HG03025 (cell line): ENCODE data around the gene IL27RA.

Experiments
- ATAC-seq: cut with Tn5 transposase; IDR thresholded peaks from one replicate; pipeline ENCODE4 v1.9.1; 2021; ENCODE audit warnings: mild to moderate bottlenecking, moderate library complexity; ENCODE audit not compliant: unreplicated experiment, low FRiP score

IL27RA gene

DNA sequence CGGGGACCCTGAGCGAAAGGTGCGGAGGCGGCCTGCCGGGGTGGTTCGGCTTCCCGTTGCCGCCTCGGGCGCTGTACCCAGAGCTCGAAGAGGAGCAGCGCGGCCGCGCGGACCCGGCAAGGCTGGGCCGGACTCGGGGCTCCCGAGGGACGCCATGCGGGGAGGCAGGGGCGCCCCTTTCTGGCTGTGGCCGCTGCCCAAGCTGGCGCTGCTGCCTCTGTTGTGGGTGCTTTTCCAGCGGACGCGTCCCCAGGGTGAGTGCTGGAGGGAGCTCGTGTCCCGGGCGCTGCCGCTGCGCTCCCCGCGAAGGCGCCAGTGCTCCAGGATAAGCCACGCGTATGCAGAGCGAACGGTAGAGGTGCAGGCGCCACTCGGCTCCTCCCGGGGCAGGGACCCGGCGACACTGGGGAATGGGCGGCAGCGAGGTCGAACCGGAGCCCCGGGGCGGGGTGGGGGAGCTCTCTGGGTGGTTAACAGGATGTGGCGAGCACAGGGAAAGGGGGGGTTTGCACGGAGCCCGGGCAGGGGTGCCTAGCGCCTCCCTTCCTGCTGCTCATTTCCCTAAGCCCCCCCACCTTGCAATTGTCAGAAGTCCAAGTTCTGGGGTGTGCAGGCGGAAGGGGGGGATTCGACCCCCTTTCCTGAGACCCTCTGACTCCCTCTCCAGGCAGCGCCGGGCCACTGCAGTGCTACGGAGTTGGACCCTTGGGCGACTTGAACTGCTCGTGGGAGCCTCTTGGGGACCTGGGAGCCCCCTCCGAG, at the start of gene IL27RA:
IL27RA (plus strand) TSS at position 44 of the 762 bp plus-strand sequence; CDS start at position 155, 111 bp downstream.
- no peak for ATAC-seq

DNA sequence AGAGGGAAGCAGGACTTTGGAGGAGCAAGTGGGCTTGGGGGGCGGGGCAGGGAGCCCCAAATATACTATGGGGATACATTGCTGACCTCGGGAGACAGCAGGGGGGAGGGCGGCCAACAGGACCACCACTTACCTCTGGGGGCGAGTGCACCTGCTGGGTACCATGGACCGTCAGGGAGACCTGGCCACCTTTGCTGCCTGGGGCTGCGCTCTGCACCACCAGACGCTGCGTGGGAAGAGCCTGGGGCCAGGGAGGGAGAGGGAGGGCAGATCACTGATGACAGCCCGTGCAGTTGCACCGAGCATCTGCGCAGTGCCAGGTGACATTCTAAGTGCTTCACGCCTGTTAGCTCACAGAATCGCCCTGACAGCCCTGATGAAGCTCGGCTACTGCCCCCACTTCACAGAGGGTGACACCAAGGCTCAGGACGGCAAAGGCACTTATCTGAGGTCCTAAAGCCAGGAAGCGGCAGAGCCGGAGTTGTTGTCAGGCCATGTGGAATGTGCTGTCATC, 49.5 kb upstream of the IL27RA start:
- no peak for ATAC-seq

DNA sequence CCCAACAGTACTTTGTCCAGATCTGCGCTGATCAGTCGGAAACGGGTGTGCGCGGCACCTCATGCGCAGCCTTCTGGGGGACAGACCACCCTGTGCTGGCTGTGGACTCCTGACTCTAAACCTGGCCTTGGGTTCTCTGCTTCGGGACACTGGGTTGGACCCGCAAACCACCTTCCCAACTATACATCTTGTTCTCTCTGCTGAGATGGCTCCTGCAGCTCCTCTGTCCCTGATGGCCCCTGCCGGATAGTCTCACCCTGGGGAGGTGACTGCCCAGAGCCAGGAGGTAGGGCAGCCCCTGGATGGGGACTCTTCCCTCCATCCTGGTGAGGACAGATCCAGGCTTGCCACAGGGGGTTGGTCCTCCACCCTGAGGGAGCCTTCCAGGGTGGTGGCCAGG, 48.8 kb upstream of the IL27RA start:
- ATAC-seq: no peak

DNA sequence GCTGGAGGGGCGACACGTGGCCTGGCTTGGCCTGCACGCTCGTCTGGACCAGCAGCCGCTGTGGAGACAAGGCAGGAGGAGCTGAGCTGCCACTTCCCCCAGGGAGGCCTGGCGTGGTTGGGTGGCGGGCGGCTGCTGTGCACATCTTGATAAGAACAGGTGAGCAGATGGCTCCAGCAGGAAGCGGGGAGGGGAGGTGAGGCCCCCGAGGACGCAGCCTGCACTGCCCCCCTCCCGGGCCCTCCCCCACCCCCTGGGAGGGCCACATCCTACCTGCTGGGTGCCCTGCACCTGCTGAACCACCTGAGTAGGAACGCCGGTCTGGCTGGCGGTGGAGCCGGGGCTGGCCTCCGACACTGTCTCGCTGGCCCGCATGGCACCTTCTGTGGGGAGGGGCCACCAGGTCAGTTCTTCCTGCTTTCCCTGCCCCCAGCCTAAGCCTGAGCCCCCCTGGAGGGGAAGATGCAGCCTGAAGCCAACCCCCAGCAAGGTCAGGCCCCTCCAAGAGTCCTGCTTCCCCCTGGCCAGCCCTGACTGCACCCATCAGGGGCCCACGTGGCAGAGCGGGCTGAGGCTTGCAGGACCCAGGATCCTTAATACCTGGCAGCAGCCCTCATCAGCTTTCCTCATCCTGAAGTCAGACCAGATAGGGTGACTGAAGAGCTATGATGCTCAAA, 48.2 kb upstream of the IL27RA start:
- no peak for ATAC-seq

DNA sequence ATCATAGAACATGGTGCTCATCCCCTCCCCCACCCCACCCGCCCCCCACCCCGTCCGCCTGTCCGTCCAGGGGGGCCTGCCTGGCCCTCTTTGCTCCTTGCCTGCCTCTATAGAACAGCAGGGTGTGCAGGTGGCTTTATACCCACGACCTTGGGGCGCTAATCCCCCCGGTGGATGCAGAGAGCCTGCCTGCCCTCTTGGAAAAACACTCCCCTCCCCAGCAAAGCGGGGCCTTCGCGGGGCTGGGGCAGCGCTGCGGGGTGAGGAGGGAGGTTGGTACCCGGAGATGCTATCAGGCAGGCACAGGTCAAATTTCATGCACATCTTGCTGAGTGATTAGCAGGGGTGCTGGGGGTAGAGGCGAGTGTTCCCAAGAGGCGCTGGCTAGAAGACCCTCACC, 47.4 kb upstream of the IL27RA start:
- ATAC-seq: no peak

DNA sequence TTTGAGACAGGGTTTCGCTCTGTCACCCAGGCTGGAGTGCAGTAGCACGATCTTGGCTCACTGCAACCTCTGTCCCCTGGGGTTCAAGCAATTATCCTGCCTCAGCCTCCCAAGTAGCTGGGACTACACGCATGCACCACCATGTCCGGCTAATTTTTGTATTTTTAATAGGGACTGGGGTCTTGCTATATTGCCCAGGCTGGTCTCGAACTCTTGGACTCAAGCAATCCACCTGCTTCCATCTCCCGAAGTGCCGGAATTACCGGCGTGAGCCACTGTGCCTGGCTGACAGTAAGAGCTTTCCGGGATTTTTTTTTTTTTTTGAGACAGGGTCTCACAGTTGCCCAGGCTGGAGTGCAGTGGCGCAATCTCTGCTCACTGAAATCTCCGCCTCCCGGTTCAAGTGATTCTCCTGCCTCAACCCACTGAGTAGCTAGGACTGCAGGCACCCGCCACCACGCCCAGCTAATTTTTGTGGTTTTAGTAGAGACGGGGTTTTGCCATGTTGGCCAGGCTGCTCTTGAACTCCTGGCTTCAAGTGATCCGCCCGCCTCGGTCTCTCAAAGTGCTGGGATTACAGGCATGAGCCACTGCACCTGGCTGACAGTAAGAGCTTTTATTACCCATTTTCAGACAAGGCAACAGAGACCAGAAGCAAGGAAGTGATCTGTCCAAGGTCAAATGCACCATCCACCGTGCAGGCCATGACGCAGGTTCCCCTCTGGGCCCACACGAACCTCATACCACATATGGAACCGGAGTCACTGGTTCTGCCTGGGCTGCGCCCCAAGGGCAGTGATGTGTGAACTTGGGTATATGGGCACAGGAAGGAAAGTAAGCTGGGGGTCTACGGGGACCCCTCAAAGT, 46.5 kb upstream of the IL27RA start:
- ATAC-seq: no peak

DNA sequence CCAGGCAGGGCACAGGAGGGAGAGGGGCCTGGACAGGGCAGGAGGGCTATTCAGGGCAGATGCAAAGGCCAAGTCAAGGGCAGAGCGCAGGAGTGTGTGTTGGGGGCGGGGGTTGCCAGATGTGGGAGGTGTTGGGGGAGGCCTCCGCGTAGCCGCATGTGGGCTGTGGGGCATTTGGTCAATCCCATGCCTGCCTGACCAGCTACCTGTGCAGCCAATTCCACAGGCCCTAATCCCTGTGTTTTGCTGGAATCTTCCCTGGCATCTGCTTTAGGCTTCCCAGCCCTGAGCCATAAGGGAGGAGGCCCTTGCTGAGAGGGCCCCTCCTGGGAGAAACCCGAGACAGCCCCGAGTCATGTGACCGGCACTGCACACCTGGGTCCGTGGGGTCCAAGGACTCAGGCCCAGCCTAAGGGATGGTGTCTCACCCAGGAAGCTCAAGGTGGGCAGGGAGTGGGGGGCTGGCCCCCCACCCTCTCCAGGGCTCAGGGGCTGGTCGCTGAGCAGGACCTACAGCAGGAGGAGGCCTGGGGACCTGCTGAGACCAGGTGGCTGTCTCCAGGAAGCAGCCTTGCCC, 45.7 kb upstream of the IL27RA start:
- ATAC-seq: no peak

DNA sequence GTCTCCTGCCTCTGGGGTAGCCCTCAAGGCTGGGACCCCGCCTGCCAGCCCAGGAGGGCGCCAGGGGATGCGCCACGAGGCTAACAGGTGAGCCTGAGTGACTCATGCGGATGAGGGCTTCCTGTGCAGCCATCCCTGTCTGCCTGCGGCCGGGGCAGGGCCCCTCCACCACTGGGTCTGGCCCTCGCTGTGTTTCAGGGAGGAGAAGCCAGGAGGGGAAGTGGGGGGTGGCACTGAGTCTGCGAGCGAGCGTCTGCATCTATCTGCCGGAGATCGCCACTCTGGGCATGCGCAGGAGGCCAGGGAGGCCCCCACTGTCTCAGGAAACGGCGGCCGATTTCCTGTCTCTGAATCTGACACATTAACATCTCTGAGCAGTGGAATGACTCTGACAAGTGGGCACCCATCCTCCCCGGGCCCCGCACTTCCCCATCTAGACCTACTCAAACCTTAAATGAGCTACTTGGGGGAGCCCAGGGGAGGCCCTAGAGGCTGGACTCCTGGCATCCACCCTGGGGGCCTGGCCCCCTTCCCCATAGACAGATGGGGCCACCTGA, 45.1 kb upstream of the IL27RA start:
- peak; percentile 57 for ATAC-seq

DNA sequence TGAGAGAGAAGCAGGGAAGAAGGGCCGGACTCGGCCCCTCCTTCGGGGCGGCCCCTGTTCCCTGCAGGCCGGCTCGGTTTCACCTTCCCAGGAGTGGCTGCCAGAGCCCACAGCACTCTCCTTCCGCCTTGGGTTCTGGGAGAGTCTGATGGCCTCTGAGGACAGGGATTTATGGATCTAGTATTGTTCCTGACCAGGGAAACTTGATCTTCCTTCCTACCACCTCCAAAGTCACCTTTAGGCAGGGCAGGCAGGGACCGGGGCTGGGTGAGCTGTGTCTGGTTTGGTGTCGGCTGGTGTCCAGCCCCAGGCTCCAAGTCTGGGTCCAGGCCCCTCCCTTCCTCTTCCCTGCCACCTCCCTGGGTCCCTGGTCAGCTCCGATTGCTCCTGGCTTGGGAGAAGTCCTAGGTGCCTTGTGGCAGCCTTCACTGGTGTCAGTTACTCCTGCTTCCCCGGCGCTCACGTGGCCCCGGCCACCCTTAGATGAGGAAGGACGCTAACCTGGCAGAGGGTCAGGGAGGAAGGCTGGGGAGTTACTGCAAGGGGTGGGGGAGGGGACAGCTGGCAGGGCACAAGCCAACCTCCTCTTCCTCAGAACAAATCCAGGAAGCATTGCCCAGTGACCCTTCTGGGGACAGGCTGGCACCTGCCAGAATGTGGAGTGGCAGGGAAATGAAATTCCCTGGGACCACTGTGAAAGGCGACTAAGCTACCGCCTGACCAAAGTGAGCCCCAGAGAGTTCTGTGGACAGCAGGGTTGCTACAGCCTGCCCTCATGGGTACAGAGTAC, 44.3 kb upstream of the IL27RA start:
- ATAC-seq: no peak

DNA sequence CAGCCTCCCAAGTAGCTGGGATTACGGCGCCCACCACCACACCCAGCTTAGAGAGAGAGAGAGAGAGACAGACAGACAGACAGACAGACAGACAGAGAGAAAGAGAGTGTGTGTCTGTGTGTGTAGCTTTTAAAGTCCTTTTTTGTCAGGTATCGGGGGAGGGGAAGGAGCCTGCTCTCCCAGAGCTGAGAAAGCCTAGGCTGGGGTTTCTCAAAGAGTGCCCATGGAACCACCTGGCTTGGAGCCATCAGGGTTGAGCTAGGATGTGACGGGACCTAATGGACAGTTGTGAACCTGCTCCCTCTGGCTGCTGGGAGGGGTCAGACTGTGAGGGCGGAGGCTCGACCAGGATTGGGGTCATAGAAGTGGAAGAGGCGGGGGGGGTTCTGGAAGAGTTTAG, 42.1 kb upstream of the IL27RA start:
- ATAC-seq: no peak

DNA sequence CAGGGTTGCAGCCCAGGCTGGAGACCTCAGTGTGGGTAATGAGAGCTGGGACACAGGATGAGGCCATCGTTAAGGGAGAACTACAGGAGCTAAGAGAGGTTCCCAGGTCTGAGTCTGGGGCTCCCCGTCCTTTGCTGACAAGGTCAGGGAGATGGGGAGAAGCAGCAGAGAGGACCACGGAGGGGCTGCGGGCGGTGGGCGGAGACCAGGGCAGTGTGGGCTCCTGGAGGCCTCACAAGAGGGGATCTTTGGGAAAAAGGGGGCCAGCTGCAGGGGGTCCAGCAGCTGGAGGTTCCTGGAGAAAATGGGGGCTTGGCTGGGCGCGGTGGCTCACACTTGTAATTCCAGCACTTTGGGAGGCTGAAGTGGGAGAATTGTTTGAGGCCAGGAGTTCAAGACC, 41.5 kb upstream of the IL27RA start:
- ATAC-seq: no peak

DNA sequence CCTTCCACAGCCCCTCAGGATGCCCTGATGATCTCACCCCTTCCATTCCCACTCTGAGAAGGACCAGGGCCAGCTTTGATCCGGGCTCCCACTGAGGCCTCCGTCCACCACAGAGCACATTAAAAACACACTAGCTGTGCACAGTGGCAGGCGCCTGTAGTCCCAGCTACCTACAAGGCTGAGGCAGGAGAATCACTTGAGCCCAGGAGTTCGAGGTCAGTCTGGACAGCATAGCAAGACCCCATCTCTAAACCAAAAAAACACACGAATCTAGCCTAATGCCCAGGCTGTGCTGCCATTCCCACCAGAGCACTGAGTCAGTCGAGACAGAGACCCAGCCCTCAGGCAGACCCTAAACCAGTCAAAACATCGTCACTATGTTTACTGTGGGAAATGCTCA, 39.5 kb upstream of the IL27RA start:
- no peak for ATAC-seq

DNA sequence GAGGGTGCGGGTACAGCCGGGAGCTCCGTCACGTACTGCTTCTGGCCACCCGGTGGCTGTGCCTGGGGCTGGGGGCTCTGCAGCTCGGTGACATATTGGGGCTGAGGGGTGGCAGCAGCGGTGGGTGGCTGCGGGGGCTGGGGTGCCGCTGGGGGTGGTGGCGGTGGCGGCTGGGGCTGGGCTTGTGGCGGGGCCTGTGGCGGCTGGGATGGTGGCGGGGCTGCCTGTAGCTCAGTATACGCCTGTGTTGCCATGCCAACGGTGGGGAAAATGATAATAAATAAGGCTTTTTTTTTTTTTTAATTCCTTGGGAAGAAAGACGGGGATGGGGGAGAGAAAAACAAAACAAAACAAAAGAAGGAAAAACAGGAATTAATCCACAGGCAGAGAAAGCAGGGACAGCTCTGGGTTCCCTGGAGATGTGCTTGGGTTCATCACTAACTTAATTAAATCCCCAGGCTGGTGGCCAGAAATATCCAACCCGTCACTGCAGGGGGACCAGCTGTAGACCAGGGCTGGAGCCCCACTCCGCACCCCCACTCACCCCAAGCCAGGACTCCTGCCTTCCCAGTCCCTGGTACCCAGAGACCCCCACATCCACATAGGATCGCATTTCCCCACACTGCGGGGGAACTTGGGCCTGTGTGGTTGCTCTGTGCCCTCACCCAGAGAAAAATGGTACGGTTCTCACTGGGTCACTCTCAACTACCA, 37.8 kb upstream of the IL27RA start:
- ATAC-seq: no peak

DNA sequence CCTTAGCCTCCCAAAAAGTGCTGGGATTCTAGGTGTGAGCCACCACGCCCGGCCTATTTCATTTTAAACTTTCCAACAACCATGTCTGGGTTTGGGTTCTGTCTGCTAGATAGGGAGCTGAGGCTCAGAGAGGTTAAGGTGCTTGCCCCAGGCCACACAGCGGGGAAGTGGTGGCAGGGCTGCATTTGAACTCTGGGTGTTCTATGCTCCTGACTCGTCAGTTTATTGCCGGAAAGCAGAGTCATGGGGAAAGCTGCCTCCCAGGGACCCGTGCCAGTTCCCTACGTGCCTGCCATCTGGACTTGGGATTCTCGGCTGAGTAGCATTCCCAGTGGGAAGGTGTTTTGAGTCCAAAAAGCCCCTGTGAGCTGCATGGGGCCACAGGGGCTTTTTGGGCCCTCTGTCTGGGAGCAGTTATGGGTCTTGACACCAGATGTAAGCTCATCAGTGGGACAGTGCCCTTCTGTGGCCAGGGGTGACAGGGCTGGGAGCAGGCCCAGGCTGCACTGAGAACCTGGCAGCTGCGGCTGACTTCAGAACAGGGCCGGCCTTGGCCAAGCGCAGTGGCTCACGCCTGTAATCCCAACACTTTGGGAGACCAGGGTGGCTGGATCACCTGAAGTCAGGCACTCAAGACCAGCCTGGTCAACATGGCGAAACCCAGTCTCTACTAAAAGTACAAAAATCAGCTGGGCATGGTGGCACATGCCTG, 36.4 kb upstream of the IL27RA start:
- no peak for ATAC-seq

DNA sequence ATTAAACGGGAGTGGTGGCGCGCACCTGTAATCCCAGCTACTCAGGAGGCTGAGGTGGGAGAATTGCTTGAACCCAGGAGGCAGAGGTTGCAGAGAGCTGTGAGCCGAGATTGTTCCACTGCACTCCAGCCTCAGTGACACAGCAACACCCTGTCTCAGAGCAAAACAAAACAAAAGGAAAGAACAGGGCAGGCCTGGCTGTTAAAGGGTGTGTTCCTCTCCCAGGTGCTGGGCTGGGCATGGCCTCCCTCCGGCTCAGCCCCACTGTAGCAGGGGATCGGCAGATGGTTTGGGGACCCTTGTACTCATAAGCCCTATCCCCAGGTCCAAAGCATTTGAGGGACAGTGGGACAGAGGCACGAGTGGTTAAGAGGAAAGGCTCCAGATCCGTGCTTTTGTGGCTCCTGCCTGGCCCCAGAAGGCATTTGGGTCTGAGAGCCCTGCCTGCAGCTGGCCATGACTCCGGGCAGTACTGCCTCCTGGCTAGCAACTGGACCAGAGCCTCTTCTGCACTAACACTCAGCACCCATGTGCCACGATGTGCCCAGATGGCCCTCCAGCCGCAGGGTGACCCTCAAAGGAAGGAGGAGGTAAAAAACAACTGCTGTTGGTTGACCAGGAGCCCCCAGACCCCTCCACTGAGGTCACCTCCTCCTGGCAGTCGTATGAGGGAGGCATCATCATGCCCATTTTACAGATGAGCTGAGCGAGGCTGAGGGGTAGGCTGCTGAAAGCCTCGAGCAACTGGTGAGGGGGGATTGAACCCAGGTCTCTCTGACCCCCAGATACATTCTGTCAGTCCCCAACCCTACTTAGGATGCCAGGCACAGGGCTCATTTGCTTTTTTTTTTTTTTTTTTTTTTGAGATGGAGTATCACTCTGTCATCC, 35.4 kb upstream of the IL27RA start:
- ATAC-seq: no peak

DNA sequence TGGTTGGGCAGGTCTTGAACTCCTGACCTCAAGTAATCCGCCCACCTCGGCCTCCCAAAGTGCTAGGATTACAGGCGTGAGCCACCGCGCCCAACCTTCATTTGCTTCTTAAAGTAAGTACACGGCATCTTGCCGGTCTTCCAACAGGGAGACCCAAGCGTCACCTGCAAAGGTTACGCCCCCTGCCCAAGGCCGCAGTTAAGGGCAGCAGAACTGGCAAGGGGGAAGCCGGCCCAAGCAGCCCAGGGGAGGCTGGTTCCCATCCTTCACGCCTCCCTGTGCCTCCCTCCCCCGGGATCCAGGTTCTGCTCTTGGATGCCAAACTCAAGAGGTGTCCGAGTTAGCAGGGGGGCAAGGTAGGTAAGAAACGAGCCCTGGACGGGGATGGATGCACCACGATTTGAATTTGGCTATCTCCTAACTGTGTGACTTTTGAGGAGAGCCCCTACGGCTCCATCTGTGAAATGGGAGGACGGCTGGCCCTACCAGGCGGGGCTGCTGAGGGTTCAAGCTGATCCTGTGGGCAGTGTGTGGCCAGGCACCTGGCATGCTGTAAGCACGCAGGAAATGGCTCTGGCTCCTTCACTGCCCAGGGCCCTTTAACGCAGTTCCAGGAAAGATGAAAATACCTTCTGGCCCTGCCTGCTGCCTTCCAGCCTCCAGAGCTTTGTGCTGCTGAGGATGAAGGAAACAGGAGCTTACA, 34.5 kb upstream of the IL27RA start:
- ATAC-seq: no peak

DNA sequence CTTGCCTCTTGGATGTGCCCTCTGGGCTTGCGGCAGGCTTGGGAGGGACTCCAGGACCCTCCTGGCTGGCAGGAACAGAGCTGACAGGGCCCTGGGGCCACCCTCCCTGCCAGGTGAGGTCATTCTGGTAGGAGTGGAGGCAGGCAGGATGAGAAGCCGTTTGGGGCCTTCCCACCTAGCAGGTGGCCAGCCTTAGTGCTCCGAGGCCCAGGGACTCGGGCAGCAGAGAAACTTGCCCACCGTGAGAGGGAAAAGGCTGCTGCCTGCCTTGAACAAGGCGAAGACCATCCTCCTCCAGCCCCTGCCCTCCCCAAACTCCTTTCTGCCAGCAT, 34.0 kb upstream of the IL27RA start:
- ATAC-seq: no peak
